ENCODE measurements around the gene PPM1L. TPM values are rescaled to one million over a fixed set of nuclear protein-coding genes. Genes with fewer than 3 reads are reported as not detected.
A peak's percentile ranks its signal among the peaks of the same experiment; 100 is the strongest.

PPM1L gene
- total and polyA plus RNA-seq, 4 experiments from 2014 or later: 0.84 to 6.5 (median 3.4) TPM

- Histone ChIP-seq H3K9me3 (ENCODE audit: control insufficient read depth in 1 of 2, low read length in 2 of 2) (no peaks in the 10 kb centered on the region), H3K36me3 (ENCODE audit: insufficient read depth, low read length) (no peaks in the 10 kb centered on the region), H3K4me1 (ENCODE audit: insufficient read depth, low read length) (no peaks in the 10 kb centered on the region), H3K4me3 (ENCODE audit: low read length in 2 of 2) (no peak overlapping the region), H3K27ac (ENCODE audit: low read depth, low read length) (no peak overlapping the region), H3K27me3 (ENCODE audit: insufficient read depth, low read length) (no peaks in the 10 kb centered on the region)
- Mint-ChIP-seq H3K4me3 (no peak overlapping the region), H3K27me3 (peaks cover 0 to 7% of the 10 kb centered on the region in 2 donors), H3K27ac (no peak overlapping the region), H3K36me3 (peaks cover 2 to 3% of the 10 kb centered on the region in 2 donors), H3K9me3 (no peaks in the 10 kb centered on the region), H3K4me1 (no peaks in the 10 kb centered on the region)
- CTCF ChIA-PET (ENCODE audit: partially characterized antibody): no interaction called here
- intact Hi-C loops (cut with micrococcal nuclease): no loop called here
- POLR2A ChIA-PET (ENCODE audit: partially characterized antibody): no interaction called here
- no peak for DNase-seq
Observed at GRCh38 chr3:160960568-160960967, 204.5 kb downstream of the PPM1L start.

DNA sequence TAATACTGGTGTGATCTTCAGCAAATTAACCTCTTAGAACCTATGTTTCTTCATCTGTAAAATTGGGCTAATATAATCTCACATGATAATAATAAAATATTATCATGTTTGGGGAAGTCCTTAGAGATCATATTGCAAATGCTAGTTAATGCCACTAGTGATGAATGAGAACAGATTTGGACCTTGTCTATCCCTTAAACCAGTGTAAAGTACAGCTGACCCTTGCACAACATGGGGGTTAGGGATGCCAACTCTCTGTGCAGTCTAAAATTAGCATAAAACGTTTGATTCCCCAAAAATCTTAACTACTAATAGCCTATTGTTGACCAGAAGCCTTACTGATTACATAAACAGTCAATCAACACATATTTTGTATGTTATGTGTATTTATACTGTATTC lies 207.9 kb downstream of the PPM1L start:
- no peaks in the 10 kb centered on the region for H3K36me3 ChIP-seq (ENCODE audit: insufficient read depth, low read length)
- H3K36me3 Mint-ChIP-seq: peaks cover 2 to 6% of the 10 kb centered on the region in 2 donors
- no peaks in the 10 kb centered on the region for H3K4me1 ChIP-seq (ENCODE audit: insufficient read depth, low read length)
- intact Hi-C loops (cut with micrococcal nuclease): no loop called here
- no peak overlapping the region for H3K27ac Mint-ChIP-seq
- no peaks in the 10 kb centered on the region for H3K9me3 ChIP-seq (ENCODE audit: control insufficient read depth in 1 of 2, low read length in 2 of 2)
- H3K4me3 ChIP-seq (ENCODE audit: low read length in 2 of 2): no peak overlapping the region
- H3K4me3 Mint-ChIP-seq: no peak overlapping the region
- no peak overlapping the region for H3K27ac ChIP-seq (ENCODE audit: low read depth, low read length)
- CTCF ChIA-PET (ENCODE audit: partially characterized antibody): interaction anchor here (0.6 kb wide), 1 partner anchor 22 kb away, joined by 3 read pairs; no protein-coding TSS in a partner anchor
- POLR2A ChIA-PET (ENCODE audit: partially characterized antibody): no interaction called here
- no peak for DNase-seq
- peaks cover 0 to 2% (median 0%) of the 10 kb centered on the region in 8 donors for H3K9me3 Mint-ChIP-seq
- no peaks in the 10 kb centered on the region for H3K4me1 Mint-ChIP-seq
- no peaks in the 10 kb centered on the region for H3K27me3 Mint-ChIP-seq
- H3K27me3 ChIP-seq (ENCODE audit: insufficient read depth, low read length): no peaks in the 10 kb centered on the region

GRCh38 chr3:160968761-160969160 lies 212.7 kb downstream of the PPM1L start:
- H3K9me3 ChIP-seq (ENCODE audit: control insufficient read depth in 1 of 2, low read length in 2 of 2): no peaks in the 10 kb centered on the region
- H3K4me1 ChIP-seq (ENCODE audit: insufficient read depth, low read length): no peaks in the 10 kb centered on the region
- no peaks in the 10 kb centered on the region for H3K27me3 ChIP-seq (ENCODE audit: insufficient read depth, low read length)
- no peak for DNase-seq
- Mint-ChIP-seq H3K27ac (no peak overlapping the region), H3K36me3 (peaks cover 0 to 3% of the 10 kb centered on the region in 2 donors), H3K4me1 (peaks cover 6 to 12% (median 8%) of the 10 kb centered on the region in 4 donors), H3K27me3 (no peaks in the 10 kb centered on the region), H3K4me3 (no peak overlapping the region), H3K9me3 (peaks cover 0 to 2% (median 0%) of the 10 kb centered on the region in 8 donors)
- ChIA-PET CTCF (ENCODE audit: partially characterized antibody) (interaction anchor here (1.9 kb wide), 1 partner anchor 26 kb away, joined by 7 read pairs; no protein-coding TSS in a partner anchor), POLR2A (ENCODE audit: partially characterized antibody) (no interaction called here)
- no peak overlapping the region for H3K27ac ChIP-seq (ENCODE audit: low read depth, low read length)
- no peaks in the 10 kb centered on the region for H3K36me3 ChIP-seq (ENCODE audit: insufficient read depth, low read length)
- no peak overlapping the region for H3K4me3 ChIP-seq (ENCODE audit: low read length in 2 of 2)
- intact Hi-C loops (cut with micrococcal nuclease): no loop called here

DNA sequence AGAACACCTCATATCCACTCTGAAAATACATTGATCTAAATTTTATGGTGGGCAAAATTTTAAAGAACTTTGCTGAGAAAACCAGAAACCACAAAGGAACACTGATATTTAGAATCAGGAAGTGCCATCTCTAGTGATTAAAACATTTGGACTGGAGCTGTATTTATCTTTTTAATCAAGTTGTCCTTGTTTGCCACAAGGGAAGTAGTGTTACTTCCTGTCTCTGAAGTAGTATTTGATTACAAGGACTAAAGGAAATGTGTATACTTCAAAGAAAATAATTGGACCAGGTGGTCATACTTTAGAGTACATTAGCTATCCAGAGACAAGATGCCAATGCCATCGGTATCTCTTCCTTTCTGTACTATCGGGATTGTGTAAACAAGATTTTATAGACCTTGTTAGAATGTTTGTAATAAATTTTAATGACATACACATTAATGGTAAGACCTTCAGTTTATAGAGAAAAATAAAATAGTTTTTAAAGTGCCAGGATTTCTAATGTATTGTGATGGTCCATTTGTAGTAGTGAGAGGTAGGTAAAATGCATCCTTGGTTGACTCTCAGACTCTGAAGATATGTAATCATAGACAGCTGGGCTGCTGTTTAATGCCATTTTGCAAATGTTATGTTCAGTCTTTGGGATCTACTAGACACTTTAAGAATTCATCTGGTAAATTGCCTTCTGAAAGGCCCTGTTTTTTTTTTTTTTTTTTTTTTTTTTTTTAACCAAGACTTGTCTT lies 217.2 kb downstream of the PPM1L start:
- no peak overlapping the region for H3K4me3 ChIP-seq (ENCODE audit: low read length in 2 of 2)
- H3K27ac Mint-ChIP-seq: no peak overlapping the region
- H3K27me3 Mint-ChIP-seq: no peaks in the 10 kb centered on the region
- H3K27ac ChIP-seq (ENCODE audit: low read depth, low read length): no peak overlapping the region
- H3K36me3 Mint-ChIP-seq: peaks cover 0 to 4% of the 10 kb centered on the region in 2 donors
- intact Hi-C loops (cut with micrococcal nuclease): no loop called here
- ChIA-PET CTCF (ENCODE audit: partially characterized antibody) (no interaction called here), POLR2A (ENCODE audit: partially characterized antibody) (no interaction called here)
- H3K27me3 ChIP-seq (ENCODE audit: insufficient read depth, low read length): no peaks in the 10 kb centered on the region
- H3K36me3 ChIP-seq (ENCODE audit: insufficient read depth, low read length): no peaks in the 10 kb centered on the region
- peaks cover 0 to 9% (median 2%) of the 10 kb centered on the region in 8 donors for H3K9me3 Mint-ChIP-seq
- H3K9me3 ChIP-seq (ENCODE audit: control insufficient read depth in 1 of 2, low read length in 2 of 2): no peaks in the 10 kb centered on the region
- H3K4me3 Mint-ChIP-seq: peak overlapping the region in 1 of 8 donors; percentile 26
- H3K4me1 ChIP-seq (ENCODE audit: insufficient read depth, low read length): no peaks in the 10 kb centered on the region
- H3K4me1 Mint-ChIP-seq: peaks cover 6 to 12% (median 8%) of the 10 kb centered on the region in 4 donors
- no peak for DNase-seq

DNA sequence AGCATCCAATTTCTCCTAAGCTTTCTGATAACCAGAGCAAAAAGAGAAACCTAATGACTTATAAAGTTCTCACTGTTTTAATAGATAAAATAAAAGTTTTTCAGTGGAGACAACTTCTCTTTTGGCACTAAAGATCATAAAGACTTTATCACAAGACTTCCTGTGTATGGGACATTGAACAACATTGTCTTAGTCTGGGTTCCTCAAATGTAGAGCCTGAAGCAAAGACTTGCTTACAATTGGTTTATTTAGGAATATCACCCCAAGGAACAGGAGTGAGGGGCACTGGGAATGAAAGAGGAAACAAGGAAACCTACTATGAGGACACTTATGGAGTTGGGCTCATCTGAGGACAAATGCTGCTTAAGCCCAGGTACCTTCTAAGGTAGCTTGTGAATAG lies 221.7 kb downstream of the PPM1L start:
- intact Hi-C loops (cut with micrococcal nuclease): no loop called here
- Mint-ChIP-seq H3K27ac (no peak overlapping the region), H3K36me3 (peaks cover 4 to 7% of the 10 kb centered on the region in 2 donors), H3K4me3 (no peak overlapping the region), H3K4me1 (peaks cover 5 to 7% (median 6%) of the 10 kb centered on the region in 4 donors), H3K27me3 (no peaks in the 10 kb centered on the region), H3K9me3 (peaks cover 0 to 23% (median 6%) of the 10 kb centered on the region in 8 donors)
- H3K4me3 ChIP-seq (ENCODE audit: low read length in 2 of 2): no peak overlapping the region
- H3K27ac ChIP-seq (ENCODE audit: low read depth, low read length): no peak overlapping the region
- H3K27me3 ChIP-seq (ENCODE audit: insufficient read depth, low read length): no peaks in the 10 kb centered on the region
- H3K36me3 ChIP-seq (ENCODE audit: insufficient read depth, low read length): no peaks in the 10 kb centered on the region
- H3K4me1 ChIP-seq (ENCODE audit: insufficient read depth, low read length): no peaks in the 10 kb centered on the region
- ChIA-PET POLR2A (ENCODE audit: partially characterized antibody) (no interaction called here), CTCF (ENCODE audit: partially characterized antibody) (no interaction called here)
- H3K9me3 ChIP-seq (ENCODE audit: control insufficient read depth in 1 of 2, low read length in 2 of 2): no peaks in the 10 kb centered on the region
- no peak for DNase-seq

DNA sequence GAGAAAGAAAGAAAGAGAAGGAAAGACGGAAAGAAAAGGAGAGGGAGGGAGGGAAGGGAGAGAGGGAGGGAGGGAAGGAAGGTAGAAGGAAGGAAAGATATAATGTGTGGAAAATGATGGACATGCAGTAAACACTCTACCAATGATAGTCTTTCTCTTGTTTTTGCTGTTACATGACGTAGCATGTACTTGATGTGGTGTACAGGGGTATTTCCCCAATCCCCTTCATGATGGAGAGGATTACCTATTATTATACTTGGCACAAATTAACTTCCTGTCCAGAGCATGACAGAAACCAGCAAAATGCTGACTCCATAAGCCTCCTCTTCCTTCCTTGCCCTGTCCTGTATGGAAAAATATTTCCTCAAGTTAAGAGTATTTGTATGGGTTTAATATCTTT lies 224.7 kb downstream of the PPM1L start:
- POLR2A ChIA-PET (ENCODE audit: partially characterized antibody): no interaction called here
- H3K27me3 Mint-ChIP-seq: no peaks in the 10 kb centered on the region
- no peak overlapping the region for H3K27ac Mint-ChIP-seq
- H3K9me3 ChIP-seq (ENCODE audit: control insufficient read depth in 1 of 2, low read length in 2 of 2): no peaks in the 10 kb centered on the region
- intact Hi-C loops (cut with micrococcal nuclease): no loop called here
- CTCF ChIA-PET (ENCODE audit: partially characterized antibody): no interaction called here
- no peak overlapping the region for H3K4me3 ChIP-seq (ENCODE audit: low read length in 2 of 2)
- no peaks in the 10 kb centered on the region for H3K36me3 ChIP-seq (ENCODE audit: insufficient read depth, low read length)
- H3K27ac ChIP-seq (ENCODE audit: low read depth, low read length): no peak overlapping the region
- H3K36me3 Mint-ChIP-seq: peaks cover 4 to 7% of the 10 kb centered on the region in 2 donors
- H3K4me1 ChIP-seq (ENCODE audit: insufficient read depth, low read length): no peaks in the 10 kb centered on the region
- no peak for DNase-seq
- no peak overlapping the region for H3K4me3 Mint-ChIP-seq
- no peaks in the 10 kb centered on the region for H3K4me1 Mint-ChIP-seq
- H3K9me3 Mint-ChIP-seq: peaks cover 0 to 37% (median 21%) of the 10 kb centered on the region in 8 donors
- no peaks in the 10 kb centered on the region for H3K27me3 ChIP-seq (ENCODE audit: insufficient read depth, low read length)

- intact Hi-C loops (cut with micrococcal nuclease): no loop called here
- Histone ChIP-seq H3K27ac (ENCODE audit: low read depth, low read length) (no peak overlapping the region), H3K4me1 (ENCODE audit: insufficient read depth, low read length) (no peaks in the 10 kb centered on the region), H3K27me3 (ENCODE audit: insufficient read depth, low read length) (no peaks in the 10 kb centered on the region), H3K9me3 (ENCODE audit: control insufficient read depth in 1 of 2, low read length in 2 of 2) (no peaks in the 10 kb centered on the region), H3K36me3 (ENCODE audit: insufficient read depth, low read length) (no peaks in the 10 kb centered on the region), H3K4me3 (ENCODE audit: low read length in 2 of 2) (no peak overlapping the region)
- Mint-ChIP-seq H3K4me1 (no peaks in the 10 kb centered on the region), H3K36me3 (peaks cover 4 to 7% of the 10 kb centered on the region in 2 donors), H3K9me3 (peaks cover 0 to 37% (median 21%) of the 10 kb centered on the region in 8 donors), H3K4me3 (no peak overlapping the region), H3K27me3 (no peaks in the 10 kb centered on the region), H3K27ac (no peak overlapping the region)
- POLR2A ChIA-PET (ENCODE audit: partially characterized antibody): no interaction called here
- no peak for DNase-seq
- CTCF ChIA-PET (ENCODE audit: partially characterized antibody): no interaction called here
Observed at GRCh38 chr3:160981217-160981938, 225.3 kb downstream of the PPM1L start.

Measured in CD4-positive, alpha-beta memory T cell (primary cell).